Sciatic nerve (tissue), 2 donors: ENCODE results near the gene TENT5C. TPM values are rescaled to one million over a fixed set of nuclear protein-coding genes. Genes with fewer than 3 reads are reported as not detected.

ENCODE experiments used
- ATAC-seq: fragments of 200-7000 bp; cut with Tn5 transposase; one replicate; pipeline ENCODE4 v1.9.1; 2020; ENCODE audit warnings: mild to moderate bottlenecking, moderate library complexity
- DNase-seq: peaks from one replicate; pipeline ENCODE4 v3.0.0-alpha.2; 2020; ENCODE audit warnings: low spot score
- intact Hi-C: fragments of 100-400 bp; cut with DNase I; formaldehyde crosslinking; loops from one replicate; pipeline ENCODE4 v1.14.2; 2022
- total RNA-seq: library from RNA; stranded (reverse); fragmentation: NEBNext Ultra II Directional; extraction: Animal tissue kit (Norgen Biotek cat#: 25700); gene quantifications from one replicate; pipeline ENCODE4 v1.2.1, GENCODE V29; 2021
- donor health status: DM: no; HTN: no; CAD: no.
- donor health status: DM: no; HTN: no; CAD: no.

The TENT5C gene
- total RNA-seq, 1 donor from 2014 or later: 37.0 TPM

- intact Hi-C loops: no loop called here
- ATAC-seq (no peak), DNase-seq (no peak)
Observed at GRCh38 chr1:117609471-117609911, 3.6 kb downstream of the TENT5C start.

- intact Hi-C loops: no loop called here
- DNase-seq: no peak
- ATAC-seq: no peak
Observed at GRCh38 chr1:117610036-117610435, 4.2 kb downstream of the TENT5C start.

- ATAC-seq (no peak), DNase-seq (no peak)
- intact Hi-C loops: no loop called here
Observed at GRCh38 chr1:117611121-117611601, 5.3 kb downstream of the TENT5C start.

- DNase-seq (no peak), ATAC-seq (no peak)
- intact Hi-C loops: no loop called here
Observed at GRCh38 chr1:117611894-117612483, 6.1 kb downstream of the TENT5C start.

- DNase-seq (no peak), ATAC-seq (peak; percentile 75)
- intact Hi-C loops: no loop called here
Observed at GRCh38 chr1:117612517-117613248, 6.8 kb downstream of the TENT5C start.

- DNase-seq (no peak), ATAC-seq (peak; percentile 51)
- intact Hi-C loops: no loop called here
Observed at GRCh38 chr1:117613249-117613968, 7.6 kb downstream of the TENT5C start.

GRCh38 chr1:117613969-117614729 lies 8.3 kb downstream of the TENT5C start:
- DNase-seq: no peak
- no peak for ATAC-seq
- intact Hi-C loops: no loop called here

- ATAC-seq: no peak
- intact Hi-C loops: no loop called here
- no peak for DNase-seq
Observed at GRCh38 chr1:117615474-117615873, 9.6 kb downstream of the TENT5C start.

GRCh38 chr1:117616356-117616755 lies 10.5 kb downstream of the TENT5C start:
- no peak for DNase-seq
- no peak for ATAC-seq
- intact Hi-C loops: no loop called here

- DNase-seq: no peak
- intact Hi-C loops: no loop called here
- ATAC-seq: no peak
Observed at GRCh38 chr1:117616967-117617366, 11.1 kb downstream of the TENT5C start.

- DNase-seq: no peak
Observed at GRCh38 chr1:117618450-117619122, 12.7 kb downstream of the TENT5C start.

GRCh38 chr1:117620440-117620839 lies 14.6 kb downstream of the TENT5C start:
- no peak for ATAC-seq
- intact Hi-C loops: no loop called here
- DNase-seq: no peak

More at GRCh38 chr1:117618450-117619122, 12.7 kb downstream of the TENT5C start:
- intact Hi-C loops: no loop called here
- ATAC-seq: no peak

GRCh38 chr1:117621316-117621715 lies 15.5 kb downstream of the TENT5C start:
- no peak for ATAC-seq
- intact Hi-C loops: no loop called here
- no peak for DNase-seq

GRCh38 chr1:117622726-117623125 lies 16.9 kb downstream of the TENT5C start:
- no peak for ATAC-seq
- intact Hi-C loops: no loop called here
- no peak for DNase-seq

GRCh38 chr1:117623141-117623540 lies 17.3 kb downstream of the TENT5C start:
- no peak for ATAC-seq
- intact Hi-C loops: no loop called here
- no peak for DNase-seq

GRCh38 chr1:117623698-117624097 lies 17.9 kb downstream of the TENT5C start:
- ATAC-seq (no peak), DNase-seq (no peak)
- intact Hi-C loops: no loop called here

GRCh38 chr1:117627546-117628130 lies 21.8 kb downstream of the TENT5C start:
- intact Hi-C loops: no loop called here
- DNase-seq: no peak

GRCh38 chr1:117628343-117628742 lies 22.5 kb downstream of the TENT5C start:
- DNase-seq: no peak
- ATAC-seq: no peak
- intact Hi-C loops: no loop called here

More at GRCh38 chr1:117627546-117628130, 21.8 kb downstream of the TENT5C start:
- no peak for ATAC-seq
